GM12878 (cell line): Measurements from ENCODE around the gene DNAJB5. TPM values are rescaled to one million over a fixed set of nuclear protein-coding genes. Genes with fewer than 3 reads are reported as not detected.
A peak's percentile ranks its signal among the peaks of the same experiment; 100 is the strongest.

Experiments used
- BACH1 ChIP-seq: fragments of 450-650 bp; IDR thresholded peaks from 2 replicates; pipeline ENCODE4 v1.6.1; 2017; ENCODE audit warnings: mild to moderate bottlenecking, borderline replicate concordance
- BMI1 ChIP-seq: fragments of 450-650 bp; IDR thresholded peaks from 2 replicates; pipeline ENCODE4 v1.6.1; 2016; ENCODE audit warnings: mild to moderate bottlenecking, moderate library complexity, borderline replicate concordance
- BRCA1 ChIP-seq: IDR thresholded peaks from 2 replicates; pipeline ENCODE4 v1.6.1; 2011; ENCODE audit warnings: low read depth, low read length, improper control_type of control experiment
- CBX5 ChIP-seq: sonication (generic); IDR thresholded peaks from 2 replicates; pipeline ENCODE4 v1.6.1; 2016; ENCODE audit warnings: low read depth, moderate library complexity, mild to moderate bottlenecking, inconsistent platforms
- E2F8 ChIP-seq: fragments of 450-650 bp; IDR thresholded peaks from 2 replicates; pipeline ENCODE4 v1.6.1; 2018; ENCODE audit warnings: mild to moderate bottlenecking, low read depth, moderate library complexity; ENCODE audit not compliant: partially characterized antibody
- EZH2 ChIP-seq: IDR thresholded peaks from 2 replicates; pipeline ENCODE4 v1.6.1; 2012; ENCODE audit warnings: low read depth, mild to moderate bottlenecking, control low read depth, inconsistent platforms, low read length, borderline replicate concordance; ENCODE audit not compliant: control insufficient read depth
- FOXK2 ChIP-seq: fragments of 450-650 bp; IDR thresholded peaks from 2 replicates; pipeline ENCODE4 v1.6.1; 2017; ENCODE audit warnings: mild to moderate bottlenecking, moderate library complexity
- IRF4 ChIP-seq: IDR thresholded peaks from 2 replicates; pipeline ENCODE4 v1.6.1; 2011; ENCODE audit warnings: low read depth, low read length
- MTA2 ChIP-seq: fragments of 450-650 bp; IDR thresholded peaks from 2 replicates; pipeline ENCODE4 v1.6.1; 2016; ENCODE audit warnings: low read depth, mild to moderate bottlenecking, moderate library complexity
- MYC ChIP-seq: IDR thresholded peaks from 2 replicates; pipeline ENCODE4 v1.6.1; 2011; ENCODE audit warnings: mild to moderate bottlenecking, low read length, moderate library complexity, inconsistent platforms; ENCODE audit not compliant: insufficient read depth, insufficient replicate concordance, insufficient read length, severe bottlenecking
- NFIC ChIP-seq: IDR thresholded peaks from 2 replicates; pipeline ENCODE4 v1.6.1; 2012; ENCODE audit warnings: low read depth, mild to moderate bottlenecking, inconsistent platforms, low read length, moderate library complexity
- NFYA ChIP-seq: IDR thresholded peaks from 2 replicates; pipeline ENCODE4 v1.6.1; 2011; ENCODE audit warnings: low read depth, mild to moderate bottlenecking, low read length, improper control_type of control experiment, borderline replicate concordance
- PAX8 ChIP-seq: fragments of 450-650 bp; IDR thresholded peaks from 2 replicates; pipeline ENCODE4 v1.6.1; 2017; ENCODE audit warnings: mild to moderate bottlenecking, moderate library complexity
- RUNX3 ChIP-seq: IDR thresholded peaks from 2 replicates; pipeline ENCODE4 v1.6.1; 2012; ENCODE audit warnings: low read length, inconsistent platforms
- SREBF2 ChIP-seq: IDR thresholded peaks from 2 replicates; pipeline ENCODE4 v1.6.1; 2012; ENCODE audit warnings: mild to moderate bottlenecking, low read length
- SRF ChIP-seq, 2 experiments: IDR thresholded peaks; 2 replicates each; pipeline ENCODE4 v1.6.1; 2011; ENCODE audit warnings: low read depth in 2 of 2, low read length in 2 of 2, mild to moderate bottlenecking in 1 of 2, moderate library complexity in 1 of 2
- TAF1 ChIP-seq: IDR thresholded peaks from 2 replicates; pipeline ENCODE4 v1.6.1; 2011; ENCODE audit warnings: mild to moderate bottlenecking, low read depth, low read length, borderline replicate concordance
- TARDBP ChIP-seq: IDR thresholded peaks from 2 replicates; pipeline ENCODE4 v1.6.1; 2016; ENCODE audit warnings: borderline replicate concordance
- ZBTB33 ChIP-seq: fragments of 450-650 bp; IDR thresholded peaks from 2 replicates; pipeline ENCODE4 v1.6.1; 2017; ENCODE audit warnings: mild to moderate bottlenecking
- ZBTB4 ChIP-seq: fragments of 450-650 bp; formaldehyde crosslinking; IDR thresholded peaks from 2 replicates; pipeline ENCODE4 v1.4.0; 2022; ENCODE audit warnings: mild to moderate bottlenecking, moderate library complexity
- ZNF217 ChIP-seq: fragments of 450-650 bp; IDR thresholded peaks from 2 replicates; pipeline ENCODE4 v1.6.1; 2017; ENCODE audit warnings: antibody characterized with exemption, mild to moderate bottlenecking
- ZSCAN29 ChIP-seq: fragments of 450-650 bp; IDR thresholded peaks from 2 replicates; pipeline ENCODE4 v1.6.1; 2017; ENCODE audit warnings: mild to moderate bottlenecking, moderate library complexity
- polyA plus RNA-seq, 11 experiments: library from polyadenylated mRNA; depleted of rRNA in 4 of 11; unstranded in 6 of 11; stranded (reverse) in 5 of 11; fragments of >200 nt; fragmentation: Nextera tagmentation in 4 of 11; fragmentation: Illumina TruSeq in 1 of 11; extraction: Ambion mirVana in 4 of 11; extraction: Trizol in 1 of 11; gene quantifications; 1 replicate in 1 of 11; 2 replicates in 10 of 11; pipeline versions ENCODE4 v1.2.1 to v1.2.3, GENCODE V29; 2011 to 2016; ENCODE audit warnings: inconsistent platforms in 2 of 11, missing spikeins in 2 of 11, low read depth in 1 of 11
- total RNA-seq, 4 experiments: library from RNA; depleted of rRNA in 3 of 4; stranded (reverse); fragments of >200 nt in 3 of 4; fragmentation: Illumina TruSeq in 1 of 4; extraction: Trizol in 1 of 4; gene quantifications; 2 replicates each; pipeline versions ENCODE4 v1.2.1 to v1.2.3, GENCODE V29; 2013 to 2021
- TF ChIP-seq, protein P1 (sequence below): fragments of 450-650 bp; IDR thresholded peaks from 2 replicates; pipeline ENCODE4 v1.6.1; 2016; ENCODE audit warnings: mild to moderate bottlenecking

The DNAJB5 gene
- total and polyA plus RNA-seq, 10 of the 15 experiments (the other 5 are each of a cell fraction or from before 2014, with no cell fraction given) = 0.92 to 13.3 (median 6.8) TPM

GRCh38 chr9:34993502-34994259 is 4.1 kb downstream of the DNAJB5 start (continued):
- TF ChIP-seq ZBTB33 (no peak), BRCA1 (no peak), EZH2 (no peak), MTA2 (no peak), IRF4 (no peak), TARDBP (no peak), ZBTB4 (CRISPR knock-in tag) (no peak), NFYA (no peak), PAX8 (no peak), ZSCAN29 (no peak), TAF1 (no peak), CBX5 (no peak), SRF (IDR thresholded peaks at IDR 0.05; ENCODE audit: low read depth in 2 of 2, low read length in 2 of 2) (peak; percentile 79 to 92), BMI1 (no peak), NFIC (no peak), SREBF2 (no peak), FOXK2 (no peak), E2F8 (no peak), RUNX3 (no peak), ZNF217 (no peak), MYC (no peak), BACH1 (no peak)
- TF ChIP-seq, protein P1, sequence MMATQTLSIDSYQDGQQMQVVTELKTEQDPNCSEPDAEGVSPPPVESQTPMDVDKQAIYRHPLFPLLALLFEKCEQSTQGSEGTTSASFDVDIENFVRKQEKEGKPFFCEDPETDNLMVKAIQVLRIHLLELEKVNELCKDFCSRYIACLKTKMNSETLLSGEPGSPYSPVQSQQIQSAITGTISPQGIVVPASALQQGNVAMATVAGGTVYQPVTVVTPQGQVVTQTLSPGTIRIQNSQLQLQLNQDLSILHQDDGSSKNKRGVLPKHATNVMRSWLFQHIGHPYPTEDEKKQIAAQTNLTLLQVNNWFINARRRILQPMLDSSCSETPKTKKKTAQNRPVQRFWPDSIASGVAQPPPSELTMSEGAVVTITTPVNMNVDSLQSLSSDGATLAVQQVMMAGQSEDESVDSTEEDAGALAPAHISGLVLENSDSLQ = peak; percentile 60
